Stromal cell of bone marrow (primary cell): ENCODE data around the gene BHMT2.

ENCODE experiments used
- DNase-seq: peaks from one replicate; pipeline ENCODE4 v3.0.0-alpha.2; 2012; ENCODE audit warnings: low read depth

BHMT2 gene

GRCh38 chr5:79120221-79120620, 50.7 kb downstream of the BHMT2 start:
- DNase-seq: no peak

- DNase-seq: no peak
Measured at GRCh38 chr5:79122973-79123372, 53.4 kb downstream of the BHMT2 start.

GRCh38 chr5:79124607-79125006, 55.0 kb downstream of the BHMT2 start:
- DNase-seq: no peak

GRCh38 chr5:79130781-79131180, 61.2 kb downstream of the BHMT2 start:
- DNase-seq: no peak

GRCh38 chr5:79133121-79133656, 63.6 kb downstream of the BHMT2 start:
- no peak for DNase-seq

- DNase-seq: peak; percentile 83
Measured at GRCh38 chr5:79133657-79134451, 64.3 kb downstream of the BHMT2 start.

- no peak for DNase-seq
Measured at GRCh38 chr5:79135790-79136553, 66.4 kb downstream of the BHMT2 start.

- DNase-seq: no peak
Measured at GRCh38 chr5:79136618-79137017, 67.1 kb downstream of the BHMT2 start.
